ENCODE results near the gene XPR1. TPM values are rescaled to one million over a fixed set of nuclear protein-coding genes. Genes with fewer than 3 reads are reported as not detected.

XPR1 gene
- total and polyA plus RNA-seq, 2 of the 8 experiments (the other 6 are each of a cell fraction or from before 2014, with no cell fraction given), result 28.6 to 43.9 TPM

DNA sequence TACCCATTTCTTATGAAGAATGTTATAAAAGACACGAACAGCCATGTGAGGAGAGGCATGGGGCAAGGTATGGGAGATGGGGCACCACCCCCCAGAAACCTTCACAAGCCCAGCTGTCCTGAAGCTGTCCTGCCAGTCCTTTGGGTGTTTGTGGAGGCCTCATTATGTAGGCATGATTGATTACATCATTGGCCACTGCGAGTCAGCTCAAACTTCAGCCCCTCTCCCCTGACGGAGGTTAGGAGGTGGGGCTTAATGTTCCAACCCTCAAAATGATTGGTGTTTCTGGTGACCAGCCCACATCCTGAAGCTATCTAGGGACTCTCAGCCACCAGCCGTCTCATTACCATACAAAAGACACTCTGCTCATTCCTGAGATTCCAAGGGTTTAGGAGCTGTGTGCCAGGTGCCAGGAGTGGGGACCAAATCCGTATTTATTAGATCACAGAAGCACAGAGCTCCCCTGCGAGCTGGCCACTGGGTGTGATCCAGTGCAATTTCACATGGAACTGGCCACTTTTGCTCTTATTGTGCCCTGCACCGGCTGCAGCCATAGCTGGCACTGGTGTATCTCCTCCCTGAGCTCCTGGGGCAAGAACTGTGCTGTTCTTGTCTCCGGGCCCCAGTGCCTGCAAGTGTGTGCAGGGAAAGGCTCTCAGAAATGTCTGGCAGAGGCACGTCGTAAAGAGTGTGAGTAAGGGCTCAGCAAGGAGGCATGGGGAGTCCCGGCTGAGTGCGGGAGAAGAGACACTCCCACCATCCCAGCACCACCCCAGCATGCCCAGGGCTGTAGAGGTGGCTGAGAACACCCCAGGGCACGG lies 291.4 kb downstream of the XPR1 start (continued):
- TF ChIP-seq, protein P1, sequence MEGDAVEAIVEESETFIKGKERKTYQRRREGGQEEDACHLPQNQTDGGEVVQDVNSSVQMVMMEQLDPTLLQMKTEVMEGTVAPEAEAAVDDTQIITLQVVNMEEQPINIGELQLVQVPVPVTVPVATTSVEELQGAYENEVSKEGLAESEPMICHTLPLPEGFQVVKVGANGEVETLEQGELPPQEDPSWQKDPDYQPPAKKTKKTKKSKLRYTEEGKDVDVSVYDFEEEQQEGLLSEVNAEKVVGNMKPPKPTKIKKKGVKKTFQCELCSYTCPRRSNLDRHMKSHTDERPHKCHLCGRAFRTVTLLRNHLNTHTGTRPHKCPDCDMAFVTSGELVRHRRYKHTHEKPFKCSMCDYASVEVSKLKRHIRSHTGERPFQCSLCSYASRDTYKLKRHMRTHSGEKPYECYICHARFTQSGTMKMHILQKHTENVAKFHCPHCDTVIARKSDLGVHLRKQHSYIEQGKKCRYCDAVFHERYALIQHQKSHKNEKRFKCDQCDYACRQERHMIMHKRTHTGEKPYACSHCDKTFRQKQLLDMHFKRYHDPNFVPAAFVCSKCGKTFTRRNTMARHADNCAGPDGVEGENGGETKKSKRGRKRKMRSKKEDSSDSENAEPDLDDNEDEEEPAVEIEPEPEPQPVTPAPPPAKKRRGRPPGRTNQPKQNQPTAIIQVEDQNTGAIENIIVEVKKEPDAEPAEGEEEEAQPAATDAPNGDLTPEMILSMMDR (IDR thresholded peaks at IDR 0.05; ENCODE audit: control extremely low read depth in 1 of 3, insufficient read depth in 1 of 3, low read depth in 1 of 3, low read length in 3 of 3), result no peak
- peak; percentile 100 for TF ChIP-seq TEAD4 (IDR thresholded peaks at IDR 0.05; ENCODE audit: low read depth, low read length)
- TF ChIP-seq RAD21 (IDR thresholded peaks at IDR 0.05 in 1 of 2, conservative IDR thresholded peaks at IDR 0.05 in 1 of 2; ENCODE audit: low read depth in 2 of 2, low read length in 2 of 2), result no peak
- no peak for TF ChIP-seq SP2 (IDR thresholded peaks at IDR 0.05; ENCODE audit: low read length)
- TF ChIP-seq POLR2A (IDR thresholded peaks at IDR 0.05; ENCODE audit: control extremely low read depth in 1 of 2, low read depth in 2 of 2, low read length in 2 of 2), result peak in 1 of 2 experiments; percentile 63; a peak in 2 of 3 replicates
- TF ChIP-seq GABPA (IDR thresholded peaks at IDR 0.05; ENCODE audit: borderline replicate concordance, insufficient read depth, low read length), result no peak
- TF ChIP-seq, protein P2, sequence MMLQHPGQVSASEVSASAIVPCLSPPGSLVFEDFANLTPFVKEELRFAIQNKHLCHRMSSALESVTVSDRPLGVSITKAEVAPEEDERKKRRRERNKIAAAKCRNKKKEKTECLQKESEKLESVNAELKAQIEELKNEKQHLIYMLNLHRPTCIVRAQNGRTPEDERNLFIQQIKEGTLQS (IDR thresholded peaks at IDR 0.05; ENCODE audit: insufficient read depth, low read depth, low read length), result no peak
- no peak for TF ChIP-seq YY1 (IDR thresholded peaks at IDR 0.05; ENCODE audit: low read depth, low read length)
- TF ChIP-seq ZNF274 (IDR thresholded peaks at IDR 0.05; ENCODE audit: borderline replicate concordance, extremely low read depth, low read length), result no peak
- peak; percentile 64; the same call in 1 of the 2 replicates for TF ChIP-seq JUND (IDR thresholded peaks at IDR 0.05; ENCODE audit: low read length)
- TF ChIP-seq TAF7 (optimal IDR thresholded peaks at IDR 0.05; ENCODE audit: borderline replicate concordance, low read depth, low read length), result no peak
- TF ChIP-seq SIRT6 (IDR thresholded peaks at IDR 0.05; ENCODE audit: low read length), result no peak
- TF ChIP-seq SP1 (IDR thresholded peaks at IDR 0.05; ENCODE audit: low read depth, low read length), result peak; percentile 63; the same call in 1 of the 2 replicates

All from H1 (cell line).